HG02885 (cell line): ENCODE data around the gene MOB1B.
A peak's percentile ranks its signal among the peaks of the same experiment; 100 is the strongest.
"Not testable (repeated sequence)": the region's sequence is repeated elsewhere in the genome, so short reads cannot be mapped to it uniquely, and the experiment has no call there.

Experiments used
- ATAC-seq: cut with Tn5 transposase; IDR thresholded peaks from one replicate; pipeline ENCODE4 v1.9.1; 2021; ENCODE audit warnings: mild to moderate bottlenecking; ENCODE audit not compliant: unreplicated experiment, poor library complexity

Gene MOB1B

DNA sequence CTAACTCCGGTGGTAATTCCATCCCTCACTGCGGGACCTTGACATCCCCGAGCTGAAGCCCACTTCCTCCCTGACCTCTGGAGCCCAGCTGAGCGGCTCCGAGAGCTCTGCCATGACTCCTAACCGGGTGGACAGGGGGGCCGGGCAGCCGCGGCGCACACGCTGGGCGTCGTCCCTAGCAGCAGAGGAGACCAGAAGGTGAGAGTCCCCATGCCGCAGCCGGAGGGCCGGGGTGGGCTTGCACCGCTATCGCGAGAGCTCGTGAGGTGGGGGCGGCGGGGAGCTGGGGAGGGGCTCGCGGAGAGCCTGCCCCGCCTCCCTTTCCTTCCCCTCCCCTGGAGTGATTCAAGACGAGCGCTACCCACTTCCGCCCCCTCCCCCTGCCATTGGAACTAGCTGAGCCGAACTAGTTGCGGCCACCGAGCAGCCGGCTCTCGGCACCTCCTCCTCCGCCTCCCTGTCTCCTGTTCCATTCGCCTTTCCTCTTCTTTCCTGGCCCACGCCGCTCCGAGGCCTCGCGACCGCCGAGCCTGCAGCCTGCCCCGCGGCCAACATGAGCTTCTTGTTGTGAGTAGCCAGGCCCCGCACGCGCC lies at the start of gene MOB1B:
Gene MOB1B (plus strand): TSS at position 386 of the 593 bp plus-strand sequence. CDS start 168 bp downstream, at position 554.
- ATAC-seq: peak; percentile 94

DNA sequence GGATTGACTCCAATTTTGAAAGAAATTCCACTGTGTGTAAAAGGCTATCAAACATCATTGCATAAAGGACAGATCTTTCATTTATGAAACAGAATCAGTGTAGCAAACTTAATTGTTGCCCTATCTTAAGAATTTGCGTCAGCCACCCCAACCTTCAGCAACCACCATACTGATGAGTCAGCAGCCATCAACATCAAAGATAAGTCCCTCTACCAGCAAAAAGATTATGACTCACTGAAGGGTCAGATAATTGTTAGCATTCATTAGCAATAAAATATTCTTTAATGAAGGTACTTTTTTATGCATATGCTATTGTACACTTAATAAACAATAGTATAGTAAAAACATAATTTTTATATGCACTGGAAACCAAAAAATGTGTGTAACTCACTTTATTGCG lies 46.7 kb upstream of the MOB1B start:
- no peak for ATAC-seq

GRCh38 chr4:70858454-70858853 lies 43.7 kb upstream of the MOB1B start:
- ATAC-seq: no peak

DNA sequence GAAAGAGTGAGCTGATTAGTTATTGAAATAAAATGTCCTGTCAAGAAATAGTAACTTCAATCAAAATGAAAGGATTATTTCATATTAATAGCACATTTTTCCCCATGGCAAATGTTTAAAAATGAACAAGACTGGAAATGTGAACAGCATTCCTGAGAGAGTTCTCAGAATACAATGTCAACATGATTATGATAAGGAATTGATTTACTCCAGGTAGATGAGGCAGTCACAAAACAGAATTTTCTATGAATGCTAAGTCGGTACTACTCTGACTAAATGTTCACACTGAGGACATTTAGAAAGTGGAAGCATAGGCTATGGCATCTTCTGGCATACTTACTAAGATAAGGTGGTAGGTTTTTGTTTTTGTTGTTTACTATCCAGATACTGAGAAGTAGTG lies 43.1 kb upstream of the MOB1B start:
- no peak for ATAC-seq

DNA sequence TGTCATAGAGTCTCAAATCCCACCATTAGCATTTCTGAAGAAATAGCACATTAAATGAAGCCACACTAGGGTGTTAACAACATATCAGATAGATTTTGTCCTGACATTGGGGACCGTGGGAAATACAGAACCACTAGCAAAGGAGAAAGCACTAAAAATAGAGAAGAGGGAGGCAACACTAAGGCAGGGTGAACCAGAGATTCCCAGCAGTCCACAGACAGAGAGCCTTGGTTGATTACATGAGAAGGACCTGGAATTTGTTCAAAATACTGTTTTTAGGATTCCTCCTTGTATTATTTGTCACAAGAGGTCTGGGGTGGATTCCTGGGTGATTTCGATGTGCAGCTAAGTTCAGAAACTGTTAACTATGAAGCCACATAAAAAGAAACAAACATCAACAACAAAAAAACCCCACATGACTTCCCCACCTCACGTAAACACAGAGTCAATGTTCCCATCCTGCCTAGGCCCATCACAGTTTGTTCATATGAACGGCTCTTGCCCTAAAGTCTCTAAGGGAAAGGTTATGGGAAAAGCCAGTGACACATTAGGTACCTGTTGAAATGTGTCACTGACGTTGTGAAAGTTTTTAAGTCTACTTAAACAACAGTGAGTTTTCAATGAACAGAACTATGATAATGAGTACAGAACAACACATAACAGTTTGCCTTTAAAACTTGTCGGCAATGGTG lies 38.9 kb upstream of the MOB1B start:
- peak; percentile 79 for ATAC-seq

DNA sequence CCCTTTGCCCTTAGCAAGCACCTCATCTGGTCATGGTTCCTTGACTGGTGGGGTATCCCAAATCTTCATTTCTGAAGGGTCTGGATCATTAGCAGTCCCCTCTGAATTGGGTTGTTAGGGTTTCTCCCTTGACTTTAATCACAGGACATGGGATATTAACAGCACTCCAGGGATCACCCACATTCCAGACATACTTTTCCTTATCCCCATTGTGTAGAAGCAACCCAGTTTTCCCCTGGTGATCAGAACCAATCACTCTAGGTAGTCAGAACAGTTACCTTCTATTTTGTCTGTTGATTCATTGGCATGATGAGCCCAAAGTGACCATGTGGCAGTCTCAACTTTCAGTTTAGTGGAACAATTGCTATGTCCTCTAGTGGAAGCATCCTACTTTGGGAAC lies 33.4 kb upstream of the MOB1B start:
- ATAC-seq: no peak

GRCh38 chr4:70873216-70873615 lies 29.0 kb upstream of the MOB1B start:
- ATAC-seq: no peak

DNA sequence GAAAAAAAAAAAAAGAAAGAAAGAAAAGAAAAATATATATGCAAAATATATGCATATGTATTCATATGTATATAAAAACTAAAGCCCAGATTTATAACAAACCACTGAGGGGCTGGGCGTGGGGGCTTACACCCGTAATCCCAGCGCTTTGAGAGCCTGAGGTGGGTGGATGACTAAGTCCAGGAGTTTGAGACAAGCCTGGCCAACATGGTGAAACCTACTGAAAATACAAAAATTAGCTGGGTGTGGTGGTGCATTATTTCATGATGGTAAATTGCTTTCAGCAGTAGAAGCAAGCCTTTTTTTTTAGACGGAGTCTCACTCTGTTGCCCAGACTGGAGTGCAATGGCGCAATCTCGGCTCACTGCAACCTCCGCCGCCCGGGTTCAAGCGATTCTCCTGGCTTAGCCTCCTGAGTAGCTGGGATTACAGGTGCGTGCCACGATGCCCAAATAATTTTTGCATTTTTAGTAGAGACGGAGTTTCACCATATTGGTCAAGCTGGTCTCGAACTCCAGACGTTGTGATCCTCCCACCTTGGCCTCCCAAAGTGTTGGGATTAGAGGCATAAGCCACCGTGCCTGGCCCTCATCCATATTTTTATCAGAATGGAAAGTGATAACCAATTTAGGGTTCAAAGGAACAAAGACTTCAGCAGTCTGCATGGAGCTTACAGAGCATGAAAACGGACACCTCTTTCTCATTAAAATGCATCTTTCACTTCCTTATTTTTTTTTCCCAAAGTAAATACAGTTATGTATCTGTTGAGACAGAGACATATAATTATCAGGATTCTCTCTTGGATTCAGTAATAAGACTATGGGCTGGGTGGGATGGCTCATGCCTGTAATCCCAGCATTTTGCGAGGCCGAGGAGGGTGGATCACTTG lies 27.7 kb upstream of the MOB1B start:
- ATAC-seq: peak; percentile 82

DNA sequence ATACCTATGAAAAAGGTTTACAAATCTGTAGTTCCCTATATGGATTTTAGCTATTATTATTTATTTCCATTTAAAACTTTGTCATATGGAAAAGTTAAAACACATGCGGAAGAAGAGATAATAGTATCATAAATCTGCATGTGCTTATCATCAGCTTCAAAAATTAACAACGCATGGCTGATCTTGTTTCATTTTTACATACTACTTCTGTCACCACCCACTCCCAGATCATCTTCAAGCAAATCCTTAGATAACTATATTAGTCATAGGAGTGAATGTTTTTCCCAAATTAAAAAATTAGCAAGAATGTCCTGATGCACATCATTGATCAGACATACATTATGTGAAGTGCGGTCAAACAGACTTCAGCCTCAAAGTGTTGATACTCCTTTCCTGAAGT lies 24.6 kb upstream of the MOB1B start:
- no peak for ATAC-seq

GRCh38 chr4:70880739-70881138 lies 21.4 kb upstream of the MOB1B start:
- ATAC-seq: no peak

GRCh38 chr4:70885174-70885573 lies 17.0 kb upstream of the MOB1B start:
- no peak for ATAC-seq

- ATAC-seq: no peak
Observed at GRCh38 chr4:70892086-70892769, 9.9 kb upstream of the MOB1B start.

DNA sequence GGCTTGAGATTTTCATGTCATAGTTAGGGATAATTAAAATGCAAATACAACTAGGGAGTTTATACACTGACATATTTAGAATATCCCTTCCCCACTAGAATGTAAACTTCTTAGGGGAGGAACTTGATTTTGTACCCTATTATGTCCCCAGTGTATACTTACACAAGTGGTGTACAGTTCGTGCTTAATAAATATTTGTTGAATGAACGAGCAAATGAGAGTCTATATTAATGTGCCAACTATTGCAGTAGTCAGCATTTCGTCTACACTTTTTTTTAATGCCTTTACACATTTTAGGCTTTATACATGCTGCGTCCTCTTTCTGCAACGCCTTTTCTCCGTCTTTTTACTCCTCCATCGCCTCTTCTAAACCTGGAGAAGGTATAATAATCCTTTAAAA lies 8.4 kb upstream of the MOB1B start:
- no peak for ATAC-seq

DNA sequence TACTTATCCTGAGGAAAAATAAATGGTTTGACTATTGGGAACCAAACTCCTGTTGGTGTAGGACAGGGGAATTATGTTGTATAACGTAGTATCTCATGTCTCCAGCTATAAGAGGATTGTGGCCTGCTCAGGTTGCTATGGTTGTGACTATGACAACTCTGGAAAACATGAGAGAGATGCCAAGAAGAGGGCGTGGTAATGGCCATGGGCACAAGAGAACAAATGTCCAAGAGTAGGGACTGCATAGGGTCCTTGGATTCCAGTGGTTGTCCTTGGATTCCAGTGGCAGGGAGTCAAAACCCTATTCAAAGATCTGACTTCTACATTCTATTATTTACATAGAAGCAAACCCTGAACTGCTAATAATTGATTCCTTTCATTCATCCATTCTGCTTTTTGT lies 6.8 kb upstream of the MOB1B start:
- no peak for ATAC-seq

GRCh38 chr4:70895811-70896491 lies 6.2 kb upstream of the MOB1B start:
- ATAC-seq: no peak

GRCh38 chr4:70898581-70898980 lies 3.6 kb upstream of the MOB1B start:
- not testable (repeated sequence) for ATAC-seq

DNA sequence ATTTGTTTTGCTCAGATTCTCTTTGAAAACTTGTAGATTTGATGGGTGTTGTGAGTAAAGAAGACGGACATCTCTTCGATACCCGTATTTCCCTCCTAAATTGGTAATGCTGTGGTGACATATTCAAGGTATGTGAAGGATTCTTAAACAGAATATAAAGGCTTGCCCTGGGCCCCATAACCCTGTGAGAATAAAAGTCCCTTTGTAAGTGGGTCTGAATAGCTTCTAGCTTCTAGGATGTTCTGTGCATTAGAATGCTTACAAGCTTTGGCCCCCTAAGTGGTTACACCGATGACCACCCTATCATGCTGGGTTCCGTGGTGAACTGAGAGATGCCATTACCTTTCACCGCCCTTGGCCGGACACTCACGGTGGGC lies 574 bp upstream of the MOB1B start:
- ATAC-seq: no peak

DNA sequence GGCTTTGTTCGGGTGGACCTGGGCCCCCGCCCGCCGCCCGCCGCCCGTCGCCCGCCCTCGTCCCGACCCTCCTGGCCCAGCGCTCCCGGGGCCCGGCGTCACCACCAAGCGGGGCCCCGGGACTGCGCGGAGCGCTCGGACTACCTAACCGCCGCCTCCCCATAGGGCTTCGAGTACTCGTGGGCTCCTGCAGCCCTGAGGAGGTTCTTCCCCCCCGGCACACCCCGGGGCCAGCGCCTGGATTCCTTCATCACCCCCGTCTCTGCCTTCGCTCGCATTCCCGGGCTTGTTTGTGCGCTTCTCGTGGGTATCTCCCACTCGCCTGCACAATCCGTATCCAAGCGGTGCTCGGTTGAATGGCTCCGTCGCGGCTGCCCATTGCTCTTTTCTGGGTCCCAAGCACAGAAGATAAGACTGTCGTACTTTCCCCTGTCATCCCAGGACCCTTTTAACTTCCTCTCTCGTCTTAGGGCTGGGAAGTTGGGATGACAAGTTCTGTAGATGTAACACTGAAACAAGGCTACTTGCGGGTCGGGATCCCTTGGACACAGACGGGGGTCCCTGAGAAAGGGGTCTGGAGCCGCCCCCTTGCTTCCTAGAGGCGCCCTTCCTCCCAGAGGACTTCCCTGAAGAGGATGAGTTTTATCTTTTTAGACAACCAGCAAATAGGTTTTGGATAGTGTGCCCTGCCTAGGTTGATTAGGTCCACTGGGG lies 565 bp downstream of the MOB1B start:
- ATAC-seq: peak; percentile 52

GRCh38 chr4:70903291-70903603 lies 1.1 kb downstream of the MOB1B start:
- peak; percentile 0 for ATAC-seq
